Central memory CD8-positive, alpha-beta T cell (primary cell): ENCODE results near the gene C12orf75.

ENCODE experiments used
- ATAC-seq: fragments of 150-1000 bp; cut with Tn5 transposase; replicated peaks from 2 replicates; pipeline ENCODE4 v1.10.0; 2022; ENCODE audit warnings: mild to moderate bottlenecking, moderate FRiP score, moderate number of reproducible peaks; ENCODE audit not compliant: poor library complexity, severe bottlenecking; ENCODE audit errors: extremely low read depth
- DNase-seq, 2 donors: peaks; one replicate each; pipeline ENCODE4 v3.0.0; 2021; ENCODE audit warnings: low spot score in 2 of 2
- H3K27ac Mint-ChIP-seq: one replicate; pipeline ENCODE4 v1.8.0; 2022; ENCODE audit warnings: low read depth, mild to moderate bottlenecking, moderate library complexity, mixed read lengths
- H3K27me3 Mint-ChIP-seq: one replicate; pipeline ENCODE4 v1.8.0; 2022; ENCODE audit warnings: mixed read lengths
- H3K36me3 Mint-ChIP-seq: one replicate; pipeline ENCODE4 v1.8.0; 2022; ENCODE audit warnings: mild to moderate bottlenecking, moderate library complexity, mixed read lengths; ENCODE audit not compliant: insufficient read depth
- H3K4me1 Mint-ChIP-seq: one replicate; pipeline ENCODE4 v1.8.0; 2022; ENCODE audit warnings: mixed read lengths
- H3K4me3 Mint-ChIP-seq: one replicate; pipeline ENCODE4 v1.8.0; 2022; ENCODE audit warnings: mild to moderate bottlenecking, moderate library complexity, mixed read lengths
- H3K9me3 Mint-ChIP-seq: one replicate; pipeline ENCODE4 v1.8.0; 2022; ENCODE audit warnings: mixed read lengths

C12orf75 gene

GRCh38 chr12:105369014-105369413, 38.5 kb downstream of the C12orf75 start:
- H3K9me3 Mint-ChIP-seq, result no peaks in the 10 kb centered on the region
- no peaks in the 10 kb centered on the region for H3K27me3 Mint-ChIP-seq
- no peak overlapping the region for H3K27ac Mint-ChIP-seq
- H3K4me3 Mint-ChIP-seq, result no peak overlapping the region
- no peaks in the 10 kb centered on the region for H3K4me1 Mint-ChIP-seq
- ATAC-seq (no peak), DNase-seq (no peak)
- peaks cover 32% of the 10 kb centered on the region for H3K36me3 Mint-ChIP-seq

- no peak for DNase-seq
- no peak overlapping the region for H3K4me3 Mint-ChIP-seq
- H3K4me1 Mint-ChIP-seq, result no peaks in the 10 kb centered on the region
- H3K27ac Mint-ChIP-seq, result no peak overlapping the region
- peaks cover 26% of the 10 kb centered on the region for H3K36me3 Mint-ChIP-seq
- ATAC-seq, result no peak
- H3K27me3 Mint-ChIP-seq, result no peaks in the 10 kb centered on the region
- no peaks in the 10 kb centered on the region for H3K9me3 Mint-ChIP-seq
These were observed 43.8 kb downstream of the C12orf75 start for GRCh38 chr12:105374303-105374702.

DNA sequence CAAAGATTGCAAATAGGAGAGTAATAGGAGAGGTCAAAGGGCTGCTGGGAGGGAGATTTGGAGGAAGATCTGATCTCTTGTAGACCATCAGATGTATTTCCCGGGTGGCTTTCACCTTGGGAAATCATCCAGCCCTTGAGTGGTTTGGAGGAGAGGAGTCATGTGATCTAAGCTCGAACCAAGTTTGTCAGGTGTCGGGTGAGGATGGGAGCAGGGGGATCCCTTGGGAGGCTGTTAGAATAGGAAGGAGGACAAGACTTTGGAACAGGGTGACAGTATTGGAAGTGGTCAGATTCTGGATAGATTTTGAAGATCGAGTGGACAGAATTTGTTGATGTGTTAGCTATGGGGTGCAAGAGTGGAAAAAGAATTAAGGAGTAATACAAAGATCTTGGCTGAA, 46.6 kb downstream of the C12orf75 start:
- no peak for ATAC-seq
- DNase-seq, result no peak
- H3K27ac Mint-ChIP-seq, result no peak overlapping the region
- no peaks in the 10 kb centered on the region for H3K9me3 Mint-ChIP-seq
- H3K4me3 Mint-ChIP-seq, result no peak overlapping the region
- H3K27me3 Mint-ChIP-seq, result no peaks in the 10 kb centered on the region
- peaks cover 17% of the 10 kb centered on the region for H3K36me3 Mint-ChIP-seq
- no peaks in the 10 kb centered on the region for H3K4me1 Mint-ChIP-seq

DNA sequence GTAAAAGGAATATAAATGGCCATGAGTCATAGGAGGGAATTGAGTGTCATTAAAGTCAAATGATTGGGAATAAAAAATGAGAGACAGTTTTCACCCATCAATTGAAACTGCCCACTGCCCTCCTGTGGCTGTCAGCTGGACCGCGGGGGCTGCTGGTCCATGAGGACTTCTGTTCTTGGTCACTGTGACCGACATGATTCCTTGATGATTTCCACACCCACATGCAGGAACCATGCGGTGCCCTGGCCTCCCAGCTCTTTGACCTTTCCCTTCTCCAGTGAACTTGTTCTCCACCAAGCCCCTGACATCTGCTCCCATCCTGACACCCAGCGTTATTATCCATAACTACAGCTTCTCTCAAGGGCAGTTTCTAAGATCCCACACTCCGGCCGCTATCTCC, 48.4 kb downstream of the C12orf75 start:
- H3K4me3 Mint-ChIP-seq, result no peak overlapping the region
- H3K27ac Mint-ChIP-seq, result no peak overlapping the region
- ATAC-seq (no peak), DNase-seq (no peak)
- no peaks in the 10 kb centered on the region for H3K27me3 Mint-ChIP-seq
- no peaks in the 10 kb centered on the region for H3K9me3 Mint-ChIP-seq
- no peaks in the 10 kb centered on the region for H3K4me1 Mint-ChIP-seq
- H3K36me3 Mint-ChIP-seq, result peaks cover 3% of the 10 kb centered on the region

GRCh38 chr12:105382771-105383622, 52.5 kb downstream of the C12orf75 start:
- Mint-ChIP-seq H3K27ac (no peak overlapping the region), H3K4me3 (no peak overlapping the region), H3K4me1 (no peaks in the 10 kb centered on the region), H3K9me3 (no peaks in the 10 kb centered on the region), H3K27me3 (no peaks in the 10 kb centered on the region), H3K36me3 (no peaks in the 10 kb centered on the region)
- DNase-seq, result peak in 1 of 2 donors; percentile 17
- ATAC-seq, result no peak

DNA sequence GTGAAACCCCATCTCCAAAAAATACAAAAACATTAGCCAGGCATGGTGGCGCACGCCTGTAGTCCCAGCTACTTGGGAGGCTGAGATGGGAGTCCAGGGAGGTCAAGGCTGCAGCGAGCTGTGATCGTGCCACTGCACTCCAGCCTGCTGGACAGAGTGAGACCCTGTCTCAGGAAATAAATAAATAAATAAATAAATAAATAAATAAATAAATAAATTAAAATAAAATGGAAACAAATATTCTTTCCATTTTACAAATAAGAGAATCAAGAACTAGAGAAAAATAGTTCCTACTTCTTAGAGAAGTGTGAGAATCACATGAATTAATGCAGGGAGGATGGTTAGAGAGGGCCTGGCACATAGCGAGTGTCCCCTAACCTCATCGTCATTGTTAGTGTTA, 53.7 kb downstream of the C12orf75 start:
- no peak overlapping the region for H3K27ac Mint-ChIP-seq
- no peaks in the 10 kb centered on the region for H3K36me3 Mint-ChIP-seq
- DNase-seq (no peak), ATAC-seq (no peak)
- no peaks in the 10 kb centered on the region for H3K4me1 Mint-ChIP-seq
- no peaks in the 10 kb centered on the region for H3K27me3 Mint-ChIP-seq
- no peak overlapping the region for H3K4me3 Mint-ChIP-seq
- H3K9me3 Mint-ChIP-seq, result no peaks in the 10 kb centered on the region

DNA sequence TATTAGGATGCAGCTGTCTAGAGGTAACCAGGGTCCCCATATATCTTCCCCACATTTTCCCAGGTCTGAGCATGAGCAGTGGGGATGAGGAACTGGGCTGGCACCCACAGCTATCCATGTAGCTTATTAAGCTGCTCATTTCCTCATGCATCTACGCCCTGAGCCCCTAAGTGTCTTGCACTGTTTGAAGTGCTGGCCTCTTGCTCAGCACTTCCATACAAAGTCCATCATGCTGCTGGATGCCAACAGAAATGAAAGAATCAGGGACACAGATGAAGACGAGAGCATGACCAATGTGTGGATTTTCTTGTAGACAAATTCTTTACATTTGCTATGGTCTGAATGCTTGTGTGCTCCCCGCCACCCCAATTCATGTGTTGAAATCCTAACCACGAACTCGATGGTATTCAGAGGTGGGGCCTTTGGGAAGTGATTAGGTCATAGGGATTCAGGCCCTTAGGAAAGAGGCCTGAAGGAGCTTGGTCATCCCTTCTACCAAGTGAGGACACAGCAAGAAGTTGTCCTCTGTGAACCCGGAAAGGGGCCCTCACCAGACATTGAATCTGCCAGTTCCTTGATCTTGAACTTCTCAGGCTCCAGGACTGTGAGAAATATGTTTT, 54.5 kb downstream of the C12orf75 start:
- H3K27ac Mint-ChIP-seq, result no peak overlapping the region
- H3K9me3 Mint-ChIP-seq, result no peaks in the 10 kb centered on the region
- ATAC-seq (no peak), DNase-seq (no peak)
- H3K27me3 Mint-ChIP-seq, result no peaks in the 10 kb centered on the region
- H3K4me3 Mint-ChIP-seq, result no peak overlapping the region
- H3K4me1 Mint-ChIP-seq, result no peaks in the 10 kb centered on the region
- no peaks in the 10 kb centered on the region for H3K36me3 Mint-ChIP-seq

DNA sequence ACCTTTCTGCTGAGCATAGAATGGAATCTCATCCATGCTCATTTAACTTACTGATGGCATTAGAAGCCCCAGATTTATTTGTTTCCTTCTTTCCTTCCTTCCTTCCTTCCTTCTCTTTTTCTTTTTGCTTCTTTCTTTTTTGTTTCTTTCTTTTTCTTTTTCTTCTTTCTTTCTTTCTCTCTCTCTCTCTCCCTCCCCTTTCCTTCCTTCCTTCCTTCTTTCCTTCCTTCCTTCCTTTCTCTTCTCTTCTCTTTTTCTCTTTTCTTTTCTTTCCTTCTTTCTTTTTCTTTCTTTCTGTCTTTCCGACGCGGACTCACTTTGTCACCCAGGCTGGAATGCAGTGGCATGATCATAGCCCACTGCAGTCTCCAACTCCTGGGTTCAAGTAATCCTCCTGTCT, 55.9 kb downstream of the C12orf75 start:
- ATAC-seq (no peak), DNase-seq (no peak)
- Mint-ChIP-seq H3K4me1 (no peaks in the 10 kb centered on the region), H3K27ac (no peak overlapping the region), H3K9me3 (no peaks in the 10 kb centered on the region), H3K36me3 (no peaks in the 10 kb centered on the region), H3K27me3 (no peaks in the 10 kb centered on the region), H3K4me3 (no peak overlapping the region)

GRCh38 chr12:105391231-105391630, 60.7 kb downstream of the C12orf75 start:
- Mint-ChIP-seq H3K27me3 (no peaks in the 10 kb centered on the region), H3K9me3 (no peaks in the 10 kb centered on the region), H3K36me3 (peaks cover 2% of the 10 kb centered on the region), H3K27ac (no peak overlapping the region), H3K4me1 (no peaks in the 10 kb centered on the region), H3K4me3 (no peak overlapping the region)
- DNase-seq, result no peak
- ATAC-seq, result no peak

- DNase-seq (no peak), ATAC-seq (no peak)
- Mint-ChIP-seq H3K4me1 (no peaks in the 10 kb centered on the region), H3K27ac (no peak overlapping the region), H3K36me3 (peaks cover 2% of the 10 kb centered on the region), H3K4me3 (no peak overlapping the region), H3K9me3 (peaks cover 6% of the 10 kb centered on the region), H3K27me3 (no peaks in the 10 kb centered on the region)
These were observed 63.1 kb downstream of the C12orf75 start for GRCh38 chr12:105393587-105393986.

GRCh38 chr12:105396024-105396423, 65.5 kb downstream of the C12orf75 start:
- DNase-seq (no peak), ATAC-seq (no peak)
- H3K4me1 Mint-ChIP-seq, result no peaks in the 10 kb centered on the region
- H3K27ac Mint-ChIP-seq, result no peak overlapping the region
- H3K27me3 Mint-ChIP-seq, result no peaks in the 10 kb centered on the region
- peaks cover 4% of the 10 kb centered on the region for H3K36me3 Mint-ChIP-seq
- no peak overlapping the region for H3K4me3 Mint-ChIP-seq
- peaks cover 9% of the 10 kb centered on the region for H3K9me3 Mint-ChIP-seq

- H3K27me3 Mint-ChIP-seq, result no peaks in the 10 kb centered on the region
- ATAC-seq, result no peak
- H3K27ac Mint-ChIP-seq, result no peak overlapping the region
These were observed 66.5 kb downstream of the C12orf75 start for GRCh38 chr12:105396983-105397382.

DNA sequence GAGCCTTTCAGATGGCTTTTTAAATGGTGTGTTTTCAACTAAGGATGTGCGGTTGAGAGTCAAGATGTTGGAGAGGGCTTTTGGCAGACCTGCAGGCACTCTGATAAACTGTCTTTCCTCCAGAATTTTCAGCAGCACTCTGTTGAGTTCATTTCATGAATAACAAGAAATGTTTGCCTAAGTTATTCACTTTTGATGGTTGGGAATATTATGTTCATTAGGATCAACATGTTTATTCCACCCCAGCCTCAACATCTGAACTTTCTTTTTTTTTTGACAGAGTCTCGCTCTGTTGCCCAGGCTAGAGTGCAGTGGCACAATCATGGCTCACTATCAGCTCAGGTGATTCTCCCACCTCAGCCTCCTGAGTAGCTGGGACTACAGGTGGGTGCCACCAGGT, 68.4 kb downstream of the C12orf75 start:
- Mint-ChIP-seq H3K9me3 (peaks cover 9% of the 10 kb centered on the region), H3K4me1 (no peaks in the 10 kb centered on the region), H3K4me3 (no peak overlapping the region), H3K27ac (no peak overlapping the region), H3K36me3 (peaks cover 2% of the 10 kb centered on the region), H3K27me3 (no peaks in the 10 kb centered on the region)
- DNase-seq (no peak), ATAC-seq (no peak)

More at GRCh38 chr12:105396983-105397382, 66.5 kb downstream of the C12orf75 start:
- H3K4me1 Mint-ChIP-seq, result no peaks in the 10 kb centered on the region
- peaks cover 4% of the 10 kb centered on the region for H3K36me3 Mint-ChIP-seq
- no peak for DNase-seq
- H3K9me3 Mint-ChIP-seq, result peaks cover 9% of the 10 kb centered on the region
- no peak overlapping the region for H3K4me3 Mint-ChIP-seq
